SK-N-SH treated with all-trans-retinoic acid at 6 μM for 48 hours (cell line): ENCODE results near the gene DNMT3A.

ENCODE experiments used
- ATAC-seq: fragments of 200-7000 bp; cut with Tn5 transposase; 3 replicates; pipeline ENCODE4 v1.9.1; 2020; ENCODE audit warnings: mild to moderate bottlenecking, moderate library complexity
- ARNTL ChIP-seq: fragments of 450-650 bp; formaldehyde crosslinking; IDR thresholded peaks from 2 replicates; pipeline ENCODE4 v1.5.0; 2020; ENCODE audit warnings: low read depth, mild to moderate bottlenecking, moderate library complexity, borderline replicate concordance
- BACH2 ChIP-seq: fragments of 250-450 bp; sonication (Bioruptor Pico); IDR thresholded peaks from 2 replicates; pipeline ENCODE4 v1.9.0; 2021; ENCODE audit warnings: mild to moderate bottlenecking, borderline replicate concordance
- CREB5 ChIP-seq: fragments of 250-450 bp; sonication (Bioruptor Pico); IDR thresholded peaks from 2 replicates; pipeline ENCODE4 v1.5.1; 2020; ENCODE audit warnings: low read depth, mild to moderate bottlenecking, moderate library complexity
- CSDC2 ChIP-seq: fragments of 250-450 bp; sonication (Bioruptor Pico); IDR thresholded peaks from 2 replicates; pipeline ENCODE4 v1.5.0; 2020; ENCODE audit warnings: mild to moderate bottlenecking, moderate library complexity
- CSRNP3 ChIP-seq: fragments of 250-450 bp; sonication (Bioruptor Pico); IDR thresholded peaks from 2 replicates; pipeline ENCODE4 v1.5.1; 2021; ENCODE audit warnings: mild to moderate bottlenecking, moderate library complexity
- ESRRG ChIP-seq: fragments of 250-450 bp; sonication (Bioruptor Pico); IDR thresholded peaks from 2 replicates; pipeline ENCODE4 v1.6.1; 2021; ENCODE audit warnings: mild to moderate bottlenecking
- GLIS3 ChIP-seq: fragments of 250-450 bp; sonication (Bioruptor Pico); IDR thresholded peaks from 2 replicates; pipeline ENCODE4 v1.5.0; 2020; ENCODE audit warnings: mild to moderate bottlenecking, moderate library complexity
- ISL1 ChIP-seq: fragments of 250-450 bp; sonication (Bioruptor Pico); IDR thresholded peaks from 2 replicates; pipeline ENCODE4 v2.1.2; 2022; ENCODE audit warnings: mild to moderate bottlenecking, moderate library complexity
- OSR1 ChIP-seq: fragments of 250-450 bp; sonication (Bioruptor Pico); IDR thresholded peaks from 2 replicates; pipeline ENCODE4 v1.8.0; 2022; ENCODE audit warnings: moderate library complexity, mild to moderate bottlenecking, inconsistent platforms
- POU6F1 ChIP-seq: fragments of 250-450 bp; sonication (Bioruptor Pico); IDR thresholded peaks from 2 replicates; pipeline ENCODE4 v1.8.0; 2021; ENCODE audit warnings: low read depth, mild to moderate bottlenecking, moderate library complexity, borderline replicate concordance
- PPARA ChIP-seq: fragments of 250-450 bp; sonication (Bioruptor Pico); IDR thresholded peaks from 2 replicates; pipeline ENCODE4 v1.5.0; 2020; ENCODE audit warnings: mild to moderate bottlenecking, borderline replicate concordance
- RARB ChIP-seq: fragments of 250-450 bp; sonication (Bioruptor Pico); IDR thresholded peaks from 2 replicates; pipeline ENCODE4 v1.8.0; 2021; ENCODE audit warnings: mild to moderate bottlenecking, moderate library complexity
- SNAI2 ChIP-seq: fragments of 250-450 bp; sonication (Bioruptor Pico); IDR thresholded peaks from 2 replicates; pipeline ENCODE4 v1.5.0; 2020; ENCODE audit warnings: mild to moderate bottlenecking, moderate library complexity
- TCF4 ChIP-seq: fragments of 250-450 bp; sonication (Bioruptor Pico); IDR thresholded peaks from 2 replicates; pipeline ENCODE4 v1.8.0; 2021; ENCODE audit warnings: mild to moderate bottlenecking, moderate library complexity, borderline replicate concordance
- TOX ChIP-seq: fragments of 250-450 bp; sonication (Bioruptor Pico); IDR thresholded peaks from 2 replicates; pipeline ENCODE4 v1.8.0; 2021; ENCODE audit warnings: mild to moderate bottlenecking, moderate library complexity, borderline replicate concordance
- TSHZ2 ChIP-seq: fragments of 250-450 bp; sonication (Bioruptor Pico); IDR thresholded peaks from 2 replicates; pipeline ENCODE4 v1.5.0; 2020; ENCODE audit warnings: mild to moderate bottlenecking, moderate library complexity
- ZC3H10 ChIP-seq: fragments of 250-450 bp; sonication (Bioruptor Pico); IDR thresholded peaks from 2 replicates; pipeline ENCODE4 v1.5.1; 2021; ENCODE audit warnings: mild to moderate bottlenecking, moderate library complexity
- ZFP3 ChIP-seq: fragments of 250-450 bp; sonication (Bioruptor Pico); IDR thresholded peaks from 2 replicates; pipeline ENCODE4 v1.5.0; 2020; ENCODE audit warnings: mild to moderate bottlenecking, moderate library complexity
- ZFP30 ChIP-seq: fragments of 450-650 bp; formaldehyde crosslinking; IDR thresholded peaks from 2 replicates; pipeline ENCODE4 v1.5.0; 2022; ENCODE audit warnings: mild to moderate bottlenecking, moderate library complexity
- ZNF565 ChIP-seq: fragments of 450-650 bp; formaldehyde crosslinking; conservative IDR thresholded peaks from 2 replicates; pipeline ENCODE4 v1.5.0; 2020; ENCODE audit warnings: low read depth, mild to moderate bottlenecking, moderate library complexity
- ZNF70 ChIP-seq: fragments of 450-650 bp; formaldehyde crosslinking; IDR thresholded peaks from 2 replicates; pipeline ENCODE4 v1.5.0; 2020; ENCODE audit warnings: mild to moderate bottlenecking, moderate library complexity
- ZNF8 ChIP-seq: fragments of 450-650 bp; formaldehyde crosslinking; IDR thresholded peaks from 2 replicates; pipeline ENCODE4 v1.5.0; 2020; ENCODE audit warnings: mild to moderate bottlenecking, moderate library complexity

Gene DNMT3A

GRCh38 chr2:25230948-25231311 is 110.8 kb downstream of the DNMT3A start:
- ATAC-seq, result no peak
- TF ChIP-seq PPARA (no peak), ESRRG (no peak), SNAI2 (CRISPR knock-in tag) (no peak), OSR1 (CRISPR knock-in tag) (no peak), POU6F1 (CRISPR knock-in tag) (no peak), GLIS3 (no peak), TSHZ2 (CRISPR knock-in tag) (no peak), TOX (no peak), ISL1 (CRISPR knock-in tag) (no peak), ARNTL (no peak), ZC3H10 (CRISPR knock-in tag) (no peak), ZFP3 (CRISPR knock-in tag) (no peak), CSRNP3 (CRISPR knock-in tag) (no peak), TCF4 (no peak), BACH2 (CRISPR knock-in tag) (no peak), ZNF565 (no peak)

- TF ChIP-seq ESRRG, result no peak
- TF ChIP-seq RARB (CRISPR knock-in tag), result no peak
- no peak for TF ChIP-seq ARNTL
- TF ChIP-seq TOX, result no peak
- no peak for TF ChIP-seq OSR1 (CRISPR knock-in tag)
- no peak for TF ChIP-seq PPARA
- TF ChIP-seq BACH2 (CRISPR knock-in tag), result no peak
- TF ChIP-seq ZNF8, result no peak
Observed at GRCh38 chr2:25230198-25230947, 111.4 kb downstream of the DNMT3A start.

GRCh38 chr2:25229279-25230197 is 112.2 kb downstream of the DNMT3A start:
- ATAC-seq, result peak; percentile 24
- TF ChIP-seq ZNF8 (no peak), CSDC2 (CRISPR knock-in tag) (no peak), SNAI2 (CRISPR knock-in tag) (no peak), BACH2 (CRISPR knock-in tag) (no peak), ZNF70 (CRISPR knock-in tag) (no peak), ZFP30 (CRISPR knock-in tag) (no peak), GLIS3 (no peak), CSRNP3 (CRISPR knock-in tag) (no peak), CREB5 (CRISPR knock-in tag) (no peak), TSHZ2 (CRISPR knock-in tag) (no peak), ESRRG (no peak), ARNTL (no peak), TOX (no peak)

More at GRCh38 chr2:25230198-25230947, 111.4 kb downstream of the DNMT3A start:
- no peak for ATAC-seq
